ENCODE data around the gene CNNM3.

Gene CNNM3

GRCh38 chr2:96877631-96878092, 61.6 kb downstream of the CNNM3 start:
- no peaks in the 10 kb centered on the region for H3K36me3 ChIP-seq (ENCODE audit: control insufficient read depth, insufficient read depth, low read length)

DNA sequence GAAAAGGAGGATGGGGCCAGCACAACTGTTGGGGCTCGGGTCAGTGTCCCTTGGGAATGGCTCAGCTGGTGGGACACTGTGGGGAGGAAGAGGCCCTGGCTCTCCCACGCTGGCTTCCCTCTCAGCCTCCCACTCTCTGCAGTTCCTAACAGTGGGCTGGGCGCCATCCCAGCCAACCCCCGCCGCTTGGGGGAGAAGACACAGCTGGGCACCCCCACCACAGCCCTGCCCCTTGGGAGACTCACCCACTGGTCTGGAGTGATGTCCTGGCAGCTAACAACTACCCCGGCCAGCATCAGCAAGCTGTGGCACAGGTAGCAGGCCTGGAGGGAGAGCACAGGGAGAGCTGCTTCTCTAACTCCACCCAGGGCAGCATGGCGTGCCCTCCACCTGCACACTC, 62.1 kb downstream of the CNNM3 start:
- Histone ChIP-seq H3K4me3 (ENCODE audit: insufficient read depth, low read depth, low read length, poor library complexity, severe bottlenecking) (no peak overlapping the region), H3K4me1 (ENCODE audit: control insufficient read depth, insufficient read depth, low read length, poor library complexity, severe bottlenecking) (peaks cover 8% of the 10 kb centered on the region), H3K9me3 (ENCODE audit: control insufficient read depth, low read length) (no peaks in the 10 kb centered on the region), H3K27me3 (replicated peaks; ENCODE audit: control insufficient read depth, insufficient read depth, low read length, poor library complexity, severe bottlenecking) (no peaks in the 10 kb centered on the region), H3K36me3 (ENCODE audit: control insufficient read depth, insufficient read depth, low read length) (no peaks in the 10 kb centered on the region), H3K27ac (ENCODE audit: insufficient read depth, low read length, poor library complexity, severe bottlenecking) (no peak overlapping the region)
- no peak for DNase-seq

More at GRCh38 chr2:96877631-96878092, 61.6 kb downstream of the CNNM3 start:
- Histone ChIP-seq H3K4me1 (ENCODE audit: control insufficient read depth, insufficient read depth, low read length, poor library complexity, severe bottlenecking) (peaks cover 12% of the 10 kb centered on the region), H3K27me3 (replicated peaks; ENCODE audit: control insufficient read depth, insufficient read depth, low read length, poor library complexity, severe bottlenecking) (no peaks in the 10 kb centered on the region), H3K4me3 (ENCODE audit: insufficient read depth, low read depth, low read length, poor library complexity, severe bottlenecking) (no peak overlapping the region), H3K9me3 (ENCODE audit: control insufficient read depth, low read length) (no peaks in the 10 kb centered on the region), H3K27ac (ENCODE audit: insufficient read depth, low read length, poor library complexity, severe bottlenecking) (no peak overlapping the region)
- no peak for DNase-seq

DNA sequence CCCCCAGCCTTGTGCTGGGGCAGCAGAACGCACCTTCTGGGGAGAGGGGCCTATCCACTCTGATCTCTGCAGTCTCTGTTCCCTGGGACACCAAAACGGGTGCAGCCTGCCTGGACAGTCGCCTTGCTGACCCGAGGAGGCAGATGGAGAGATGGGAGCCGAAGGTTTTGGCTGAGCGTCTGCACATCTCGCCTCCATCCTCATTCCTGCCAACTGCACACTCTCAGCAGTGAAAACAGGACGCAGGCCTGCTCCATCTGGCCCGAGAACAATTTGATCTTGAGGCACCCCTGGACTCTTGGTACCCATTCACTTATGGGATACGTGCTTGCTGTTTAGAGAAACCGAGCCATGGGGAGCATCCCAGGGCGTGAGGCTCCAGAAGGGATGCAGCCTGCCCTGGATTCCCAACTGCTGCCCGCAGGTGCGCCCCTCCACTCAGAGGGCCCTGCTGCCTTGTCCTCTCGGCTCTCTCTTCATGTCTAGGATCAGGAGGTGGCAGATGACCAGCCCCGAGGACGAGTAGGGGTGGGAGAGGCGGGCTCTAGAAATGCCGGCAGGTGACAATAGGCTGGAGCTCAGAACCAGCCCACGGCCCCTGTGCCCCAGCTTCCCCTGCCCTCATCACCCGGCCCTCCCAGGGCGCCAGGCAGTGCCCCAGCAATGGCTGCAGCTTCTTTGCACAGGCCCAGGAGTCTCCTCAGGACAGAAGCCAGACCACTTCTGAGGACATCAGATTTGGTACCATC, 62.9 kb downstream of the CNNM3 start:
- Histone ChIP-seq H3K27me3 (replicated peaks; ENCODE audit: control insufficient read depth, insufficient read depth, low read length, poor library complexity, severe bottlenecking) (no peaks in the 10 kb centered on the region), H3K4me3 (ENCODE audit: insufficient read depth, low read depth, low read length, poor library complexity, severe bottlenecking) (no peak overlapping the region), H3K36me3 (ENCODE audit: control insufficient read depth, insufficient read depth, low read length) (no peaks in the 10 kb centered on the region), H3K9me3 (ENCODE audit: control insufficient read depth, low read length) (no peaks in the 10 kb centered on the region), H3K27ac (ENCODE audit: insufficient read depth, low read length, poor library complexity, severe bottlenecking) (no peak overlapping the region), H3K4me1 (ENCODE audit: control insufficient read depth, insufficient read depth, low read length, poor library complexity, severe bottlenecking) (peaks cover 4% of the 10 kb centered on the region)
- DNase-seq, result no peak

DNA sequence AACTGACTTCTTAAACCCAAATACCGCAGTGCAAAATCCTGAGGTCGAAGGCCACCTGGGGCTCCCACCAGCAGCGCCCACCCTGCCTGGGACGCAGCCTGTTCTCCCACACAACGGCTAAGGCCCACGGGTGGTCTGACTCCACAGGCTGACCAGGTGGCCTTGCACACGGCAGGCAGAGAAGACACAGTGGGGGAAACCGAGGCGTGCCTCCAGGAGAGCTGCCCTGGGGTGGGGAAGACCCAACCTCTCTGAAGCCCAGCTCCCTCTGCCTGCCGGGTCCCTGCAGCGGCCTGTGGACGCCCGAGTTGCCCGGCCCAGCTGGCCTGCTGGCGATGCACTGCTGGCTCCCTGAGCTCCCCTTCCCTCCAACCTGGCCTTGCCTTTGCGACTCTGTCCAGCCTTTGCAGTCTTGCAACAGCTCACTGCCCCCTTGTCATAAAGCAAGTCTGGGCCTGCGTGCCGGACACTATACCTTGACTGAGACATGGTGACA, 63.5 kb downstream of the CNNM3 start:
- no peak overlapping the region for H3K4me3 ChIP-seq (ENCODE audit: insufficient read depth, low read depth, low read length, poor library complexity, severe bottlenecking)
- no peaks in the 10 kb centered on the region for H3K36me3 ChIP-seq (ENCODE audit: control insufficient read depth, insufficient read depth, low read length)
- no peak overlapping the region for H3K27ac ChIP-seq (ENCODE audit: insufficient read depth, low read length, poor library complexity, severe bottlenecking)
- H3K27me3 ChIP-seq (replicated peaks; ENCODE audit: control insufficient read depth, insufficient read depth, low read length, poor library complexity, severe bottlenecking), result no peaks in the 10 kb centered on the region
- no peak for DNase-seq
- H3K9me3 ChIP-seq (ENCODE audit: control insufficient read depth, low read length), result no peaks in the 10 kb centered on the region
- H3K4me1 ChIP-seq (ENCODE audit: control insufficient read depth, insufficient read depth, low read length, poor library complexity, severe bottlenecking), result no peaks in the 10 kb centered on the region

DNA sequence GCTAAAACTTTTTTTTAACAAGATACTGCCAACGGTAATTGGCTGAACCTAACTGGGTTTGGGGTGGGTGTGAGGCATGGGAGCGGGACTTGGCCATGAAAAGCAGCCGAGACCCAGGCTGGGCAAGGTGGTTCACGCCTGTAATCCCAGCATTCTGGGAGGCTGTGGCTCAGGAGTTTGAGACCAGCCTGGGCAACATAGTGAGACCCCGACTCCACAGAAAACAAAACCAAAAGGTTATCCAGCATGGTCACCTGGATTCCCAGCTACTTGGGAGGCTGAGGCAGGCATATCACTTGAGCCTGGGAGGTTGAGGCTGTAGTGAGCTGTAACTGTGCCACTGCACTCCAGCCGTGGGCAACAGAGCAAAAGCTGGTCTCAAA, 64.8 kb downstream of the CNNM3 start:
- H3K9me3 ChIP-seq (ENCODE audit: control insufficient read depth, low read length), result no peaks in the 10 kb centered on the region
- H3K4me1 ChIP-seq (ENCODE audit: control insufficient read depth, insufficient read depth, low read length, poor library complexity, severe bottlenecking), result no peaks in the 10 kb centered on the region
- H3K27ac ChIP-seq (ENCODE audit: insufficient read depth, low read length, poor library complexity, severe bottlenecking), result no peak overlapping the region
- no peak for DNase-seq
- H3K27me3 ChIP-seq (replicated peaks; ENCODE audit: control insufficient read depth, insufficient read depth, low read length, poor library complexity, severe bottlenecking), result no peaks in the 10 kb centered on the region
- no peaks in the 10 kb centered on the region for H3K36me3 ChIP-seq (ENCODE audit: control insufficient read depth, insufficient read depth, low read length)
- no peak overlapping the region for H3K4me3 ChIP-seq (ENCODE audit: insufficient read depth, low read depth, low read length, poor library complexity, severe bottlenecking)

- H3K27ac ChIP-seq (ENCODE audit: insufficient read depth, low read length, poor library complexity, severe bottlenecking), result no peak overlapping the region
- H3K27me3 ChIP-seq (replicated peaks; ENCODE audit: control insufficient read depth, insufficient read depth, low read length, poor library complexity, severe bottlenecking), result no peaks in the 10 kb centered on the region
- no peak for DNase-seq
- no peaks in the 10 kb centered on the region for H3K4me1 ChIP-seq (ENCODE audit: control insufficient read depth, insufficient read depth, low read length, poor library complexity, severe bottlenecking)
- H3K9me3 ChIP-seq (ENCODE audit: control insufficient read depth, low read length), result no peaks in the 10 kb centered on the region
- no peaks in the 10 kb centered on the region for H3K36me3 ChIP-seq (ENCODE audit: control insufficient read depth, insufficient read depth, low read length)
- H3K4me3 ChIP-seq (ENCODE audit: insufficient read depth, low read depth, low read length, poor library complexity, severe bottlenecking), result no peak overlapping the region
These were observed 65.5 kb downstream of the CNNM3 start for GRCh38 chr2:96881349-96882195.

GRCh38 chr2:96882230-96882629, 66.2 kb downstream of the CNNM3 start:
- Histone ChIP-seq H3K4me3 (ENCODE audit: insufficient read depth, low read depth, low read length, poor library complexity, severe bottlenecking) (no peak overlapping the region), H3K27me3 (replicated peaks; ENCODE audit: control insufficient read depth, insufficient read depth, low read length, poor library complexity, severe bottlenecking) (no peaks in the 10 kb centered on the region), H3K36me3 (ENCODE audit: control insufficient read depth, insufficient read depth, low read length) (no peaks in the 10 kb centered on the region), H3K27ac (ENCODE audit: insufficient read depth, low read length, poor library complexity, severe bottlenecking) (no peak overlapping the region), H3K4me1 (ENCODE audit: control insufficient read depth, insufficient read depth, low read length, poor library complexity, severe bottlenecking) (no peaks in the 10 kb centered on the region), H3K9me3 (ENCODE audit: control insufficient read depth, low read length) (no peaks in the 10 kb centered on the region)
- no peak for DNase-seq

DNA sequence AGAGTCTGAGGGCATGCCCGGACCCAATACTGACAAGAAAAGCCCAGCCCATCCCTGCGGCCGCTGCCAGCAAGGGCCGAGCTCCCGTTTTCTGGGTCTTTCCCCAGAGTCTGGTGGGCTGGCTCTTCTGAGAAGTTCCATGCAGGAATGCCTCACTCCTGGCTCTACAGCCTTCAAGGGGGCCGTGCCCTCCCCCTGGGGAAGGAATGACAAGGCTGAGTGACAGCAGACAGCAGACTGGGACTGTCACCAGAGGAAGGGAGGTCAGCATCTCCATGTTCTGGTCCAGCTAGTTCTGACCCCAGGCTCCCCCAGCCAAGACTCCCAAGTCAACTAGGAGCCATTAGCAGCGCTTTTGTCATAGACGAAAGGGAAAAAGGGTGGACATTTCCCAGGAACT, 66.8 kb downstream of the CNNM3 start:
- Histone ChIP-seq H3K27me3 (replicated peaks; ENCODE audit: control insufficient read depth, insufficient read depth, low read length, poor library complexity, severe bottlenecking) (no peaks in the 10 kb centered on the region), H3K9me3 (ENCODE audit: control insufficient read depth, low read length) (no peaks in the 10 kb centered on the region), H3K4me3 (ENCODE audit: insufficient read depth, low read depth, low read length, poor library complexity, severe bottlenecking) (no peak overlapping the region), H3K36me3 (ENCODE audit: control insufficient read depth, insufficient read depth, low read length) (no peaks in the 10 kb centered on the region), H3K4me1 (ENCODE audit: control insufficient read depth, insufficient read depth, low read length, poor library complexity, severe bottlenecking) (peaks cover 2% of the 10 kb centered on the region), H3K27ac (ENCODE audit: insufficient read depth, low read length, poor library complexity, severe bottlenecking) (no peak overlapping the region)
- DNase-seq, result no peak

DNA sequence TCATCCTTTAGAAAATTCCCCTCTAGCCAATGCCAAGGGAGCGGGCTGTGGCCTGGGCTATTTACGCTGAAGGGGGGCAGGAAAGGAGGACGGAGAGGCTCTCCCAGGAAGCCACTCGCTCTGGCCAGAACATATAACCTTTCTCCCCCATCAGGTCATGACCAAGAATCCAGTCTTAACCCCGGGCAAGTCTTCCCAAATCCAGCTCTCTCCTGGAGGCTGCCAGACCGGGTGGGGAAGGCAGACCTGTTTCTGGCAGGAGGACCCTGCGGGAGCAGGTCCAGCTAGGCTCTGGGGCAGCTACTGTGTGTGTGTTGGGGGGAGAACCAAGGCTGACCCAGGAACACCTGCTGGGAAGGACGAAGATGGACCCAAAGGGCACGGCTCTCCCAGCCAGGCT, 67.2 kb downstream of the CNNM3 start:
- Histone ChIP-seq H3K4me3 (ENCODE audit: insufficient read depth, low read depth, low read length, poor library complexity, severe bottlenecking) (no peak overlapping the region), H3K9me3 (ENCODE audit: control insufficient read depth, low read length) (no peaks in the 10 kb centered on the region), H3K27ac (ENCODE audit: insufficient read depth, low read length, poor library complexity, severe bottlenecking) (no peak overlapping the region), H3K27me3 (replicated peaks; ENCODE audit: control insufficient read depth, insufficient read depth, low read length, poor library complexity, severe bottlenecking) (no peaks in the 10 kb centered on the region), H3K36me3 (ENCODE audit: control insufficient read depth, insufficient read depth, low read length) (no peaks in the 10 kb centered on the region), H3K4me1 (ENCODE audit: control insufficient read depth, insufficient read depth, low read length, poor library complexity, severe bottlenecking) (peaks cover 2% of the 10 kb centered on the region)
- DNase-seq, result no peak

Measured in effector memory CD4-positive, alpha-beta T cell (primary cell).